ENCODE measurements around the gene GNAQ. TPM values are rescaled to one million over a fixed set of nuclear protein-coding genes. Genes with fewer than 3 reads are reported as not detected.

GNAQ gene
- polyA plus RNA-seq, 1 of the 3 experiments (the other 2 are of a cell fraction) = 20.9 TPM

GRCh38 chr9:77949751-77950436 is 81.7 kb downstream of the GNAQ start:
- 84% methylated on average over 5 of the region's 5 CpGs for WGBS (ENCODE audit: low lambda C conversion rate)

DNA sequence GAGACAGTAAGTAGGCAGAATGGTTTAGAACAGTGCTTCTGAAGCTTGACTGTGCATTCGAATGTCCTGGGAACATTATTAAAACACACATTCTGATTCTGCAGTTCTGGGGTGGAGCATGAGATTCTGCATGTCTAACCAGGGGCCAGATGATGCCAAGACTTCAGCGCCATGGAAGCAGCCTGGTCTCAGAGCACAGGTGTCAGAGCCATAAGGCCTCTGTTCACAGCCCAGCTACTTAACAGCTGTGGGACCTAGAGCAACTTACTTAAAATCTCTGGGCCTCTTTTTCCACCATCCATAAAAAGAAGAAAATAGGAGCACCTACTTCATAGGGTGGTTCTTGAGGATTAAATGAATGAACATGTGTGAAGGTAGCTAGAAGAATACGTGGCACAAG is 84.0 kb downstream of the GNAQ start:
- ChIA-PET POLR2A (no interaction called here), CTCF (interaction anchor here (1.1 to 1.5 kb wide), 3 partner anchors 8 to 514 kb away, joined by 3 read pairs; no protein-coding TSS in a partner anchor)
- H3K79me2 ChIP-seq (ENCODE audit: insufficient read depth) = peaks cover 97% of the 10 kb centered on the region
- H3F3A ChIP-seq (replicated peaks; ENCODE audit: insufficient read depth) = peaks cover 13% of the 10 kb centered on the region
- H3K27me3 ChIP-seq (ENCODE audit: insufficient read depth) = no peaks in the 10 kb centered on the region
- no peaks in the 10 kb centered on the region for H3K9me3 ChIP-seq
- peaks cover 30 to 37% of the 10 kb centered on the region in 2 experiments; a peak in 3 of 4 replicates for H3K4me1 ChIP-seq (ENCODE audit: control insufficient read depth in 1 of 2, insufficient read depth in 2 of 2, low read depth in 1 of 2, low read length in 1 of 2)
- H3K27ac ChIP-seq (ENCODE audit: low read depth in 2 of 2, low read length in 1 of 2) = no peak overlapping the region
- peaks cover 58% of the 10 kb centered on the region for H4K20me1 ChIP-seq (ENCODE audit: insufficient read depth)
- no peak overlapping the region for H2AFZ ChIP-seq (ENCODE audit: low read depth)
- no peak overlapping the region for H3K4me3 ChIP-seq (ENCODE audit: low read depth in 2 of 2, low read length in 1 of 2)
- WGBS (ENCODE audit: low lambda C conversion rate) = 95% methylated on average over 3 of the region's 3 CpGs
- DNase-seq = no peak
- H3K9ac ChIP-seq = no peak overlapping the region
- H3K4me2 ChIP-seq = no peak overlapping the region
- no peaks in the 10 kb centered on the region for H3K9me2 ChIP-seq
- no peaks in the 10 kb centered on the region for H3K36me3 ChIP-seq (replicated peaks in 1 of 2; ENCODE audit: control insufficient read depth in 1 of 2, insufficient read depth in 2 of 2, low read length in 1 of 2)
- TF ChIP-seq CTCF (IDR thresholded peaks at IDR 0.05) (no peak), FOXM1 (IDR thresholded peaks at IDR 0.05; ENCODE audit: low read depth) (no peak), RFX5 (IDR thresholded peaks at IDR 0.05; ENCODE audit: low read length) (no peak), SMC3 (IDR thresholded peaks at IDR 0.05; ENCODE audit: low read depth, low read length) (no peak), NRF1 (IDR thresholded peaks at IDR 0.05; ENCODE audit: low read depth, low read length) (no peak), ELF1 (IDR thresholded peaks at IDR 0.05) (no peak), CHD2 (IDR thresholded peaks at IDR 0.05; ENCODE audit: low read length, partially characterized antibody) (no peak), GABPA (IDR thresholded peaks at IDR 0.05; ENCODE audit: low read depth) (no peak)
- TF ChIP-seq, protein P1, sequence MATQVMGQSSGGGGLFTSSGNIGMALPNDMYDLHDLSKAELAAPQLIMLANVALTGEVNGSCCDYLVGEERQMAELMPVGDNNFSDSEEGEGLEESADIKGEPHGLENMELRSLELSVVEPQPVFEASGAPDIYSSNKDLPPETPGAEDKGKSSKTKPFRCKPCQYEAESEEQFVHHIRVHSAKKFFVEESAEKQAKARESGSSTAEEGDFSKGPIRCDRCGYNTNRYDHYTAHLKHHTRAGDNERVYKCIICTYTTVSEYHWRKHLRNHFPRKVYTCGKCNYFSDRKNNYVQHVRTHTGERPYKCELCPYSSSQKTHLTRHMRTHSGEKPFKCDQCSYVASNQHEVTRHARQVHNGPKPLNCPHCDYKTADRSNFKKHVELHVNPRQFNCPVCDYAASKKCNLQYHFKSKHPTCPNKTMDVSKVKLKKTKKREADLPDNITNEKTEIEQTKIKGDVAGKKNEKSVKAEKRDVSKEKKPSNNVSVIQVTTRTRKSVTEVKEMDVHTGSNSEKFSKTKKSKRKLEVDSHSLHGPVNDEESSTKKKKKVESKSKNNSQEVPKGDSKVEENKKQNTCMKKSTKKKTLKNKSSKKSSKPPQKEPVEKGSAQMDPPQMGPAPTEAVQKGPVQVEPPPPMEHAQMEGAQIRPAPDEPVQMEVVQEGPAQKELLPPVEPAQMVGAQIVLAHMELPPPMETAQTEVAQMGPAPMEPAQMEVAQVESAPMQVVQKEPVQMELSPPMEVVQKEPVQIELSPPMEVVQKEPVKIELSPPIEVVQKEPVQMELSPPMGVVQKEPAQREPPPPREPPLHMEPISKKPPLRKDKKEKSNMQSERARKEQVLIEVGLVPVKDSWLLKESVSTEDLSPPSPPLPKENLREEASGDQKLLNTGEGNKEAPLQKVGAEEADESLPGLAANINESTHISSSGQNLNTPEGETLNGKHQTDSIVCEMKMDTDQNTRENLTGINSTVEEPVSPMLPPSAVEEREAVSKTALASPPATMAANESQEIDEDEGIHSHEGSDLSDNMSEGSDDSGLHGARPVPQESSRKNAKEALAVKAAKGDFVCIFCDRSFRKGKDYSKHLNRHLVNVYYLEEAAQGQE (IDR thresholded peaks at IDR 0.05; ENCODE audit: low read depth, low read length) = no peak
- TF ChIP-seq, protein P2, sequence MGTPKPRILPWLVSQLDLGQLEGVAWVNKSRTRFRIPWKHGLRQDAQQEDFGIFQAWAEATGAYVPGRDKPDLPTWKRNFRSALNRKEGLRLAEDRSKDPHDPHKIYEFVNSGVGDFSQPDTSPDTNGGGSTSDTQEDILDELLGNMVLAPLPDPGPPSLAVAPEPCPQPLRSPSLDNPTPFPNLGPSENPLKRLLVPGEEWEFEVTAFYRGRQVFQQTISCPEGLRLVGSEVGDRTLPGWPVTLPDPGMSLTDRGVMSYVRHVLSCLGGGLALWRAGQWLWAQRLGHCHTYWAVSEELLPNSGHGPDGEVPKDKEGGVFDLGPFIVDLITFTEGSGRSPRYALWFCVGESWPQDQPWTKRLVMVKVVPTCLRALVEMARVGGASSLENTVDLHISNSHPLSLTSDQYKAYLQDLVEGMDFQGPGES (IDR thresholded peaks at IDR 0.05; ENCODE audit: low read depth, low read length) = no peak

More at GRCh38 chr9:77949751-77950436, 81.7 kb downstream of the GNAQ start:
- Histone ChIP-seq H3K4me3 (ENCODE audit: low read depth in 2 of 2, low read length in 1 of 2) (no peak overlapping the region), H3K27me3 (ENCODE audit: insufficient read depth) (no peaks in the 10 kb centered on the region), H3K79me2 (ENCODE audit: insufficient read depth) (peaks cover 97% of the 10 kb centered on the region), H3K4me1 (ENCODE audit: control insufficient read depth in 1 of 2, insufficient read depth in 2 of 2, low read depth in 1 of 2, low read length in 1 of 2) (peaks cover 49 to 52% of the 10 kb centered on the region in 2 experiments), H3K4me2 (no peak overlapping the region), H3K27ac (ENCODE audit: low read depth in 2 of 2, low read length in 1 of 2) (no peak overlapping the region), H3K9me2 (no peaks in the 10 kb centered on the region), H2AFZ (ENCODE audit: low read depth) (no peak overlapping the region), H3K9ac (no peak overlapping the region), H4K20me1 (ENCODE audit: insufficient read depth) (peaks cover 45% of the 10 kb centered on the region), H3K9me3 (no peaks in the 10 kb centered on the region), H3K36me3 (replicated peaks in 1 of 2; ENCODE audit: control insufficient read depth in 1 of 2, insufficient read depth in 2 of 2, low read length in 1 of 2) (no peaks in the 10 kb centered on the region), H3F3A (replicated peaks; ENCODE audit: insufficient read depth) (peaks cover 15% of the 10 kb centered on the region)
- no peak for TF ChIP-seq TAF1 (IDR thresholded peaks at IDR 0.05; ENCODE audit: borderline replicate concordance, low read depth, low read length)
- TF ChIP-seq FOXJ3 (CRISPR knock-in tag; IDR thresholded peaks at IDR 0.05) = no peak
- TF ChIP-seq RFX5 (IDR thresholded peaks at IDR 0.05; ENCODE audit: low read length) = no peak
- TF ChIP-seq FOXM1 (IDR thresholded peaks at IDR 0.05; ENCODE audit: low read depth) = no peak
- no peak for TF ChIP-seq CHD2 (IDR thresholded peaks at IDR 0.05; ENCODE audit: low read length, partially characterized antibody)
- TF ChIP-seq TEAD4 (IDR thresholded peaks at IDR 0.05; ENCODE audit: borderline replicate concordance, insufficient read depth) = no peak
- TF ChIP-seq SIN3A (IDR thresholded peaks at IDR 0.05; ENCODE audit: borderline replicate concordance, low read depth, low read length) = no peak
- TF ChIP-seq EP300 (IDR thresholded peaks at IDR 0.05; ENCODE audit: borderline replicate concordance in 1 of 2, low read depth in 1 of 2, low read length in 1 of 2) = no peak
- TF ChIP-seq, protein P1 (IDR thresholded peaks at IDR 0.05; ENCODE audit: low read depth, low read length) = no peak
- no peak for TF ChIP-seq POLR2AphosphoS5 (IDR thresholded peaks at IDR 0.05; ENCODE audit: low read depth, low read length)
- ChIA-PET POLR2A (no interaction called here), CTCF (interaction anchor here (2.7 kb wide), 1 partner anchor 85 kb away, joined by 8 read pairs; no protein-coding TSS in a partner anchor)
- no peak for DNase-seq

Data from SK-N-SH (cell line).